HepG2 (cell line): Measurements from ENCODE around the gene PFDN5. TPM values are rescaled to one million over a fixed set of nuclear protein-coding genes. Genes with fewer than 3 reads are reported as not detected.

Experiments
- ATAC-seq: fragments of 200-7000 bp; cut with Tn5 transposase; 3 replicates; pipeline ENCODE4 v1.9.1; 2020; ENCODE audit warnings: mild to moderate bottlenecking, moderate library complexity
- BruUV-seq: library from RNA; stranded (reverse); fragments of 400-500 nt; replicated peaks from 2 replicates; lab custom pipeline; 2021; lab: Mats Ljungman, UMichigan
- CTCF ChIA-PET: fragments of 300-600 bp; formaldehyde crosslinking; extraction: SDS; loops from one replicate; lab custom pipeline; 2021; ENCODE audit warnings: low total read pairs, inconsistent platforms, low intra/inter-chr PET ratio; lab: Yijun Ruan, JAX
- POLR2A ChIA-PET: fragments of 350-600 bp; sonication (Branson Sonifier 250); formaldehyde crosslinking; loops from one replicate; lab custom pipeline; 2020; ENCODE audit warnings: antibody characterized with exemption, inconsistent platforms; lab: Yijun Ruan, JAX
- DNase-seq: peaks from one replicate; pipeline ENCODE4 v3.0.0-alpha.2; 2015; ENCODE audit warnings: low spot score
- FAIRE-seq: peaks from 3 replicates; lab custom pipeline; 2011; peaks lifted over from hg19 to GRCh38; lab: Jason Lieb, UNC
- H2AFZ ChIP-seq: one replicate; pipeline ENCODE4 v1.6.1; 2011; ENCODE audit warnings: low read length, inconsistent platforms
- H3K27ac ChIP-seq: fragments of 300-600 bp; 3 replicates; pipeline ENCODE4 v1.8.0; 2011; ENCODE audit warnings: mixed run types, mild to moderate bottlenecking, mixed read lengths, low read length, inconsistent platforms; ENCODE audit not compliant: insufficient read depth; ENCODE audit errors: extremely low read length
- H3K27me3 ChIP-seq, 2 experiments: fragments of 200-600 bp in 1 of 2; 2 replicates in 1 of 2; 3 replicates in 1 of 2; pipeline versions ENCODE4 v1.6.0 to v1.8.0; 2011; ENCODE audit warnings: low read length in 2 of 2, mild to moderate bottlenecking in 2 of 2, moderate library complexity in 2 of 2, inconsistent platforms in 1 of 2; ENCODE audit not compliant: insufficient read depth in 2 of 2, control insufficient read depth in 1 of 2
- H3K36me3 ChIP-seq, 2 experiments: fragments of 200-600 bp in 1 of 2; replicated peaks in 1 of 2; 2 replicates in 1 of 2; 3 replicates in 1 of 2; pipeline versions ENCODE4 v1.5.1 to v1.8.0; 2011; ENCODE audit warnings: low read length in 2 of 2, inconsistent platforms in 1 of 2; ENCODE audit not compliant: insufficient read depth in 2 of 2, control insufficient read depth in 1 of 2
- H3K4me1 ChIP-seq: 2 replicates; pipeline ENCODE4 v1.5.1; 2012; ENCODE audit warnings: low read length, inconsistent platforms; ENCODE audit not compliant: insufficient read depth
- H3K4me2 ChIP-seq: 2 replicates; pipeline ENCODE4 v1.6.0; 2011; ENCODE audit warnings: low read depth, low read length, inconsistent platforms
- H3K4me3 ChIP-seq, 3 experiments: fragments of 200-600 bp in 1 of 3; sonication (generic), shearing (Covaris generic) in 1 of 3; replicated peaks in 1 of 3; 2 replicates each; pipeline ENCODE4 v1.5.1; 2011 to 2016; ENCODE audit warnings: low read length in 3 of 3, inconsistent platforms in 2 of 3, low read depth in 2 of 3, mild to moderate bottlenecking in 2 of 3, control low read depth in 1 of 3, mixed read lengths in 1 of 3; ENCODE audit not compliant: insufficient read depth in 1 of 3
- H3K79me2 ChIP-seq: one replicate; pipeline ENCODE4 v1.6.1; 2011; ENCODE audit warnings: low read length, inconsistent platforms; ENCODE audit not compliant: insufficient read depth
- H3K9ac ChIP-seq: 2 replicates; pipeline ENCODE4 v1.6.0; 2011; ENCODE audit warnings: mild to moderate bottlenecking, low read depth, low read length, inconsistent platforms; ENCODE audit not compliant: insufficient read depth
- H3K9me3 ChIP-seq: 2 replicates; pipeline ENCODE4 v1.5.1; 2012; ENCODE audit warnings: mild to moderate bottlenecking, low read length
- H4K20me1 ChIP-seq: 2 replicates; pipeline ENCODE4 v1.6.0; 2011; ENCODE audit warnings: inconsistent platforms, mild to moderate bottlenecking, low read length, moderate library complexity; ENCODE audit not compliant: insufficient read depth
- CHD4 ChIP-seq: fragments of 200-600 bp; sonication (generic); IDR thresholded peaks from 2 replicates; pipeline ENCODE4 v1.7.0; 2017; ENCODE audit warnings: mild to moderate bottlenecking, low read length, borderline replicate concordance
- MTF2 ChIP-seq: sonication (generic); formaldehyde crosslinking; IDR thresholded peaks from 2 replicates; pipeline ENCODE4 v1.5.0; 2020; ENCODE audit warnings: missing genetic modification reagents, borderline replicate concordance
- RBM22 ChIP-seq: fragments of 200-400 bp; formaldehyde crosslinking; optimal IDR thresholded peaks from 2 replicates; pipeline ENCODE3; 2017; ENCODE audit warnings: mild to moderate bottlenecking, low read length, moderate library complexity
- WGBS: methylation state at CpG from one replicate; pipeline ENCODE4 v1.1.6; 2017; ENCODE audit warnings: low lambda C conversion rate; 5-methylcytosine and 5-hydroxymethylcytosine counted together
- in situ Hi-C: cut with HindIII; loops from 2 replicates; pipeline ENCODE4 v1.10.0; 2017; ENCODE audit warnings: low pct_unique_long_range_greater_than_20kb; ENCODE audit not compliant: extremely low pct_ligation_motif_present
- intact Hi-C: fragments of 100-400 bp; cut with micrococcal nuclease; formaldehyde crosslinking; loops from one replicate; pipeline ENCODE4 v1.10.0; 2022; ENCODE audit not compliant: unreplicated experiment
- polyA plus RNA-seq, 8 experiments: library from polyadenylated mRNA; depleted of rRNA in 3 of 8; stranded (reverse) in 7 of 8; unstranded in 1 of 8; fragments of >200 nt; fragmentation: Illumina TruSeq in 4 of 8; extraction: Trizol in 4 of 8; gene quantifications; 2 replicates each; pipeline versions ENCODE4 v1.2.1 to v1.2.3, GENCODE V29; 2011 to 2016; ENCODE audit warnings: low read depth in 4 of 8, missing spikeins in 1 of 8, mixed read lengths in 1 of 8; ENCODE audit not compliant: insufficient read depth in 1 of 8
- total RNA-seq, 5 experiments: library from RNA; depleted of rRNA; stranded (reverse); fragments of >200 nt; fragmentation: Illumina TruSeq; extraction: Trizol; gene quantifications; 2 replicates each; pipeline ENCODE4 v1.2.3, GENCODE V29; 2016; ENCODE audit warnings: low read depth in 1 of 5
- TF ChIP-seq, protein P1 (sequence below): sonication (generic); formaldehyde crosslinking; IDR thresholded peaks from 2 replicates; pipeline ENCODE4 v1.5.1; 2020; ENCODE audit warnings: mild to moderate bottlenecking, moderate library complexity, missing genetic modification reagents

The PFDN5 gene
- total and polyA plus RNA-seq, 2 of the 13 experiments (the other 11 are each of a cell fraction or from before 2014, with no cell fraction given) = 449 to 462 TPM

DNA sequence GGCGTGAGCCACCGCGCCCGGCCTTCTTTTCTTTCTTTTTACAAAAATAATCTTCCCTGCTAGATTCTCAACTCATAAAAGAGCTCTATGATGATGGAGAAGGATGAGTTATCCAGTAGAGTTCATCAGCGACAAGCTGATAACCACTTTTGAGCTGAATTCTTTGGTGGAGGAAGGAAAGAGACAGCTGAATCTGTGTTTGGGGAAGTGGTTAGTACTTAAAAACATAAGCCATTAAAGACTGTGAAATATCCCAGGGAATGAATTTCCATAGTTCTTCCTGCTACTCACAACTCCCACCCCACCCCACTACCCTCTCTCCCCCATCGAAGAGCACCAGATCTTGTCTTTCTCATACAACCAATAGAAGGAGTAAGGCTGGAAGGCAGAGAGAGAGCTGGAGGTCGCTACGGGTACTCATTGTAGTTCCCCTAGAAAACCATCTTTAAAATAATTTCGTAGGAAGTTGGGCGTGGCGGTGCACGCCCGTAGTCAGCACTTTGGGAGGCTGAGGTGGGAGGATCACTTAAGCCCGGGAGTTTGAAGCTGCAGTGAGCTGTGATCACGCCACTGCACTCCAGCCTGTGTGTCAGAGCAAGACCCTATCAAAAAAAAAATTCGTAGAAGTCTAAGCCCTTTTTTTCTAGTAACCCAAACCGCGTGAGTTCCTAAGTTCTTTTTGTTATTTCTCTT is 27.9 kb upstream of the PFDN5 start:
- ChIA-PET CTCF (interaction anchor here (0.9 kb wide), 1 partner anchor 55 kb away, joined by 5 read pairs; no protein-coding TSS in a partner anchor), POLR2A (interaction anchor here (0.8 to 2.7 kb wide), 9 partner anchors 13 to 188 kb away, joined by 3 to 12 read pairs (median 3); partner anchors contain the start of genes AAAS, CSAD, PFDN5 and SPRYD3)
- WGBS = 44% methylated on average over 18 of the region's 18 CpGs
- peak overlapping the region; percentile 66; the same call in 1 of the 2 replicates for H3K9ac ChIP-seq
- peaks cover 28% of the 10 kb centered on the region for H3K4me1 ChIP-seq
- H3K27ac ChIP-seq = no peak overlapping the region
- in situ Hi-C loops = loop anchor here (5.0 kb wide), 1 partner anchor 50 kb away; no protein-coding TSS in a partner anchor
- H3K79me2 ChIP-seq = peaks cover 12% of the 10 kb centered on the region
- peak overlapping the region; percentile 77 to 96 (median 91) for H3K4me3 ChIP-seq
- no peak for DNase-seq
- FAIRE-seq = no peak
- H3K9me3 ChIP-seq = no peaks in the 10 kb centered on the region
- H3K27me3 ChIP-seq = no peaks in the 10 kb centered on the region
- TF ChIP-seq CHD4 = no peak
- TF ChIP-seq, protein P1, sequence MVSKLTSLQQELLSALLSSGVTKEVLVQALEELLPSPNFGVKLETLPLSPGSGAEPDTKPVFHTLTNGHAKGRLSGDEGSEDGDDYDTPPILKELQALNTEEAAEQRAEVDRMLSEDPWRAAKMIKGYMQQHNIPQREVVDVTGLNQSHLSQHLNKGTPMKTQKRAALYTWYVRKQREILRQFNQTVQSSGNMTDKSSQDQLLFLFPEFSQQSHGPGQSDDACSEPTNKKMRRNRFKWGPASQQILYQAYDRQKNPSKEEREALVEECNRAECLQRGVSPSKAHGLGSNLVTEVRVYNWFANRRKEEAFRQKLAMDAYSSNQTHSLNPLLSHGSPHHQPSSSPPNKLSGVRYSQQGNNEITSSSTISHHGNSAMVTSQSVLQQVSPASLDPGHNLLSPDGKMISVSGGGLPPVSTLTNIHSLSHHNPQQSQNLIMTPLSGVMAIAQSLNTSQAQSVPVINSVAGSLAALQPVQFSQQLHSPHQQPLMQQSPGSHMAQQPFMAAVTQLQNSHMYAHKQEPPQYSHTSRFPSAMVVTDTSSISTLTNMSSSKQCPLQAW (CRISPR knock-in tag) = no peak
- TF ChIP-seq RBM22 = no peak
- TF ChIP-seq MTF2 (CRISPR knock-in tag) = 0 out of 2 replicates have a peak, but pooled peaks have one; percentile 20
- BruUV-seq = no TSS peak
- H4K20me1 ChIP-seq = no peaks in the 10 kb centered on the region
- peaks cover 3 to 6% of the 10 kb centered on the region in 2 experiments; a peak in 2 of 5 replicates for H3K36me3 ChIP-seq
- peak overlapping the region; percentile 55 for H2AFZ ChIP-seq
- peak; percentile 29 for ATAC-seq
- intact Hi-C loops = no loop called here
- H3K4me2 ChIP-seq = peak overlapping the region; percentile 82
